CD4-positive, alpha-beta memory T cell (primary cell): ENCODE measurements around the gene CPPED1. TPM values are rescaled to one million over a fixed set of nuclear protein-coding genes. Genes with fewer than 3 reads are reported as not detected.

Source experiments
- CTCF ChIA-PET: fragments of 350-600 bp; sonication (Branson Sonifier 250); formaldehyde crosslinking; loops from one replicate; lab custom pipeline; 2021; ENCODE audit warnings: inconsistent platforms; ENCODE audit not compliant: partially characterized antibody; lab: Charles Lee
- POLR2A ChIA-PET: fragments of 350-600 bp; sonication (Branson Sonifier 250); formaldehyde crosslinking; loops from one replicate; lab custom pipeline; 2021; ENCODE audit not compliant: partially characterized antibody; lab: Charles Lee
- DNase-seq, 5 donors: peaks; one replicate each; pipeline versions ENCODE4 v3.0.0 to v3.0.0-alpha.2; 2020 to 2022; ENCODE audit warnings: mixed read lengths in 1 of 5
- H3K27ac ChIP-seq: one replicate; pipeline ENCODE4 v1.7.0; 2013; ENCODE audit warnings: low read depth, low read length
- H3K27me3 ChIP-seq: 2 replicates; pipeline ENCODE4 v1.7.0; 2013; ENCODE audit warnings: mild to moderate bottlenecking, low read length, moderate library complexity; ENCODE audit not compliant: insufficient read depth
- H3K36me3 ChIP-seq: 2 replicates; pipeline ENCODE4 v1.7.0; 2013; ENCODE audit warnings: mild to moderate bottlenecking, low read length, moderate library complexity; ENCODE audit not compliant: insufficient read depth
- H3K4me1 ChIP-seq: 2 replicates; pipeline ENCODE4 v1.7.0; 2013; ENCODE audit warnings: mild to moderate bottlenecking, low read length, moderate library complexity; ENCODE audit not compliant: insufficient read depth
- H3K4me3 ChIP-seq, 2 donors: one replicate each; pipeline ENCODE4 v1.7.0; 2013; ENCODE audit warnings: low read length in 2 of 2, mild to moderate bottlenecking in 1 of 2
- H3K9me3 ChIP-seq, 2 donors: one replicate each; pipeline ENCODE4 v1.7.0; 2013; ENCODE audit warnings: low read length in 2 of 2, control low read depth in 1 of 2; ENCODE audit not compliant: control insufficient read depth in 1 of 2
- H3K27ac Mint-ChIP-seq, 7 donors: one replicate each; pipeline ENCODE4 v1.8.0; 2020 to 2021; ENCODE audit warnings: mixed read lengths in 7 of 7, mild to moderate bottlenecking in 6 of 7, inconsistent platforms in 3 of 7, moderate library complexity in 3 of 7
- H3K27me3 Mint-ChIP-seq, 2 donors: one replicate each; pipeline ENCODE4 v1.8.0; 2020 to 2021; ENCODE audit warnings: mixed read lengths in 2 of 2
- H3K36me3 Mint-ChIP-seq, 2 donors: one replicate each; pipeline ENCODE4 v1.8.0; 2020 to 2021; ENCODE audit warnings: mixed read lengths in 2 of 2, inconsistent platforms in 1 of 2, mild to moderate bottlenecking in 1 of 2
- H3K4me1 Mint-ChIP-seq, 4 donors: one replicate each; pipeline ENCODE4 v1.8.0; 2020 to 2021; ENCODE audit warnings: mixed read lengths in 4 of 4, mild to moderate bottlenecking in 1 of 4
- H3K4me3 Mint-ChIP-seq, 8 donors: one replicate each; pipeline ENCODE4 v1.8.0; 2020 to 2021; ENCODE audit warnings: mixed read lengths in 8 of 8, mild to moderate bottlenecking in 7 of 8, moderate library complexity in 6 of 8, inconsistent platforms in 3 of 8
- H3K9me3 Mint-ChIP-seq, 8 donors: one replicate each; pipeline ENCODE4 v1.8.0; 2020 to 2021; ENCODE audit warnings: mixed read lengths in 8 of 8, mild to moderate bottlenecking in 5 of 8, inconsistent platforms in 3 of 8, moderate library complexity in 1 of 8
- intact Hi-C: fragments of 100-400 bp; cut with micrococcal nuclease; formaldehyde crosslinking; loops from one replicate; pipeline ENCODE4 v1.15.1; 2023
- polyA plus RNA-seq, 2 donors: library from polyadenylated mRNA; unstranded; fragments of 300-500 nt; fragmentation: Illumina TruSeq; gene quantifications; one replicate each; pipeline ENCODE4 v1.2.3, GENCODE V29; 2021
- total RNA-seq, 2 experiments: library from RNA; stranded (reverse); gene quantifications; one replicate each; pipeline ENCODE4 v1.2.3, GENCODE V29; 2021

Gene CPPED1
- total and polyA plus RNA-seq, 4 experiments from 2014 or later: 7.6 to 12.2 (median 8.9) TPM

- H3K4me1 ChIP-seq: peaks cover 4% of the 10 kb centered on the region
- CTCF ChIA-PET: no interaction called here
- POLR2A ChIA-PET: no interaction called here
- H3K27ac ChIP-seq: no peak overlapping the region
- H3K36me3 ChIP-seq: no peaks in the 10 kb centered on the region
- H3K4me3 ChIP-seq: no peak overlapping the region
- DNase-seq: no peak
- Mint-ChIP-seq H3K36me3 (no peaks in the 10 kb centered on the region), H3K27ac (no peak overlapping the region), H3K9me3 (peaks cover 0 to 8% (median 0%) of the 10 kb centered on the region in 8 donors), H3K4me1 (peaks cover 0 to 14% (median 2%) of the 10 kb centered on the region in 4 donors), H3K4me3 (peak overlapping the region in 2 of 8 donors; percentile 1 to 3), H3K27me3 (peaks cover 2 to 4% of the 10 kb centered on the region in 2 donors)
- intact Hi-C loops: no loop called here
- no peaks in the 10 kb centered on the region for H3K27me3 ChIP-seq
- no peaks in the 10 kb centered on the region for H3K9me3 ChIP-seq
These were observed 190.3 kb downstream of the CPPED1 start for GRCh38 chr16:12613131-12613991.

- Mint-ChIP-seq H3K4me3 (no peak overlapping the region), H3K4me1 (peaks cover 0 to 14% (median 2%) of the 10 kb centered on the region in 4 donors), H3K27me3 (peaks cover 2 to 4% of the 10 kb centered on the region in 2 donors), H3K36me3 (no peaks in the 10 kb centered on the region), H3K27ac (no peak overlapping the region), H3K9me3 (peaks cover 0 to 13% (median 3%) of the 10 kb centered on the region in 8 donors)
- Histone ChIP-seq H3K4me1 (peaks cover 4% of the 10 kb centered on the region), H3K27ac (no peak overlapping the region), H3K9me3 (no peaks in the 10 kb centered on the region), H3K4me3 (no peak overlapping the region), H3K27me3 (no peaks in the 10 kb centered on the region), H3K36me3 (no peaks in the 10 kb centered on the region)
- ChIA-PET CTCF (no interaction called here), POLR2A (no interaction called here)
- no peak for DNase-seq
- intact Hi-C loops: no loop called here
These were observed 191.0 kb downstream of the CPPED1 start for GRCh38 chr16:12612598-12613101.

GRCh38 chr16:12611916-12612597, 191.6 kb downstream of the CPPED1 start:
- no peaks in the 10 kb centered on the region for H3K36me3 ChIP-seq
- no peak for DNase-seq
- ChIA-PET POLR2A (no interaction called here), CTCF (no interaction called here)
- intact Hi-C loops: no loop called here
- no peak overlapping the region for H3K27ac ChIP-seq
- Mint-ChIP-seq H3K27me3 (peaks cover 2 to 4% of the 10 kb centered on the region in 2 donors), H3K36me3 (no peaks in the 10 kb centered on the region), H3K27ac (no peak overlapping the region), H3K9me3 (peaks cover 0 to 19% (median 5%) of the 10 kb centered on the region in 8 donors), H3K4me3 (no peak overlapping the region), H3K4me1 (peaks cover 0 to 14% (median 2%) of the 10 kb centered on the region in 4 donors)
- H3K4me3 ChIP-seq: no peak overlapping the region
- no peaks in the 10 kb centered on the region for H3K9me3 ChIP-seq
- no peaks in the 10 kb centered on the region for H3K27me3 ChIP-seq
- H3K4me1 ChIP-seq: peaks cover 4% of the 10 kb centered on the region

- Histone ChIP-seq H3K4me3 (no peak overlapping the region), H3K36me3 (no peaks in the 10 kb centered on the region), H3K27me3 (no peaks in the 10 kb centered on the region), H3K9me3 (no peaks in the 10 kb centered on the region), H3K4me1 (peaks cover 4% of the 10 kb centered on the region), H3K27ac (no peak overlapping the region)
- peaks cover 3 to 9% of the 10 kb centered on the region in 2 donors for H3K27me3 Mint-ChIP-seq
- H3K4me1 Mint-ChIP-seq: peaks cover 0 to 14% (median 2%) of the 10 kb centered on the region in 4 donors
- no peak overlapping the region for H3K27ac Mint-ChIP-seq
- intact Hi-C loops: no loop called here
- no peak for DNase-seq
- ChIA-PET POLR2A (no interaction called here), CTCF (no interaction called here)
- peaks cover 0 to 28% (median 11%) of the 10 kb centered on the region in 8 donors for H3K9me3 Mint-ChIP-seq
- H3K36me3 Mint-ChIP-seq: no peaks in the 10 kb centered on the region
- no peak overlapping the region for H3K4me3 Mint-ChIP-seq
These were observed 192.6 kb downstream of the CPPED1 start for GRCh38 chr16:12611006-12611477.

GRCh38 chr16:12609937-12610699, 193.6 kb downstream of the CPPED1 start:
- H3K9me3 ChIP-seq: no peaks in the 10 kb centered on the region
- H3K27ac Mint-ChIP-seq: no peak overlapping the region
- no peak for DNase-seq
- H3K36me3 ChIP-seq: no peaks in the 10 kb centered on the region
- intact Hi-C loops: no loop called here
- H3K4me3 ChIP-seq: no peak overlapping the region
- H3K4me3 Mint-ChIP-seq: no peak overlapping the region
- H3K27me3 ChIP-seq: no peaks in the 10 kb centered on the region
- no peaks in the 10 kb centered on the region for H3K36me3 Mint-ChIP-seq
- ChIA-PET CTCF (no interaction called here), POLR2A (no interaction called here)
- no peak overlapping the region for H3K27ac ChIP-seq
- peaks cover 0 to 14% (median 2%) of the 10 kb centered on the region in 4 donors for H3K4me1 Mint-ChIP-seq
- peaks cover under 1 to 34% (median 11%) of the 10 kb centered on the region in 8 donors for H3K9me3 Mint-ChIP-seq
- H3K27me3 Mint-ChIP-seq: peaks cover 3 to 9% of the 10 kb centered on the region in 2 donors
- H3K4me1 ChIP-seq: peaks cover 4% of the 10 kb centered on the region
